Esophagus squamous epithelium (tissue), 4 donors: ENCODE results near the gene SLC30A5.

Experiments used
- POLR2A ChIP-seq, 4 donors: fragments of 450-650 bp; IDR thresholded peaks; one replicate each; pipeline ENCODE4 v1.6.1; 2017; ENCODE audit warnings: antibody characterized with exemption in 4 of 4, mild to moderate bottlenecking in 4 of 4, moderate library complexity in 3 of 4
- TF ChIP-seq, protein P1 (sequence below), 6 experiments: fragments of 450-650 bp in 4 of 6; fragments of 200-600 bp in 2 of 6; sonication (generic) in 2 of 6; IDR thresholded peaks; one replicate each; pipeline ENCODE4 v1.5.1; 2016 to 2019; ENCODE audit warnings: antibody characterized with exemption in 6 of 6, mild to moderate bottlenecking in 4 of 6, moderate library complexity in 4 of 6

DNA sequence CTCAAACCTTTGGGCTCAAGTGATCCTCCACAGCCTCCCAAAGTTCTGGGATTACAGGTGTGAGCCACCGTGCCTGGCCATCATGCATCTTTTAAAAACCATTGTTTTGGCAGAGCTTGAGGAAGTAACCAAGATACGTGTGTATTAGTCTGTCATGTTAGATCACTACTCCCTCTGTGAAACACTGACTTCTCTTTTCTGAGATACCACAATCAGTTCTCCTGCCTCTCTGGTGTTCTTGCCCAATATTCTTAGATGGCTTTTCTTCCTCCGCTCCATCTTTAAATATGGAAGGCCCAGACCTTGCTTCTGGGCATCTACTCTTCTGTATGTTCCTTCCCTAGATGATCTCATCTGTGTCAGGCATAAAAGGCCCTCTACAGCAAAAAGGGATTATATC lies 58.9 kb downstream of the SLC30A5 start:
- TF ChIP-seq, protein P1, sequence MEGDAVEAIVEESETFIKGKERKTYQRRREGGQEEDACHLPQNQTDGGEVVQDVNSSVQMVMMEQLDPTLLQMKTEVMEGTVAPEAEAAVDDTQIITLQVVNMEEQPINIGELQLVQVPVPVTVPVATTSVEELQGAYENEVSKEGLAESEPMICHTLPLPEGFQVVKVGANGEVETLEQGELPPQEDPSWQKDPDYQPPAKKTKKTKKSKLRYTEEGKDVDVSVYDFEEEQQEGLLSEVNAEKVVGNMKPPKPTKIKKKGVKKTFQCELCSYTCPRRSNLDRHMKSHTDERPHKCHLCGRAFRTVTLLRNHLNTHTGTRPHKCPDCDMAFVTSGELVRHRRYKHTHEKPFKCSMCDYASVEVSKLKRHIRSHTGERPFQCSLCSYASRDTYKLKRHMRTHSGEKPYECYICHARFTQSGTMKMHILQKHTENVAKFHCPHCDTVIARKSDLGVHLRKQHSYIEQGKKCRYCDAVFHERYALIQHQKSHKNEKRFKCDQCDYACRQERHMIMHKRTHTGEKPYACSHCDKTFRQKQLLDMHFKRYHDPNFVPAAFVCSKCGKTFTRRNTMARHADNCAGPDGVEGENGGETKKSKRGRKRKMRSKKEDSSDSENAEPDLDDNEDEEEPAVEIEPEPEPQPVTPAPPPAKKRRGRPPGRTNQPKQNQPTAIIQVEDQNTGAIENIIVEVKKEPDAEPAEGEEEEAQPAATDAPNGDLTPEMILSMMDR (IDR thresholded peaks at IDR 0.05), result no peak
- TF ChIP-seq POLR2A (IDR thresholded peaks at IDR 0.05), result no peak
